ENCODE data around the gene LDB1.

GRCh38 chr10:102120991-102121738 lies 997 bp upstream of the LDB1 start:
- TF ChIP-seq CTCF (IDR thresholded peaks at IDR 0.05; ENCODE audit: low read depth, low read length, missing input control) (no peak), GABPA (IDR thresholded peaks at IDR 0.05 in 1 of 2, conservative IDR thresholded peaks at IDR 0.05 in 1 of 2) (no peak), ZBTB33 (IDR thresholded peaks at IDR 0.05) (no peak), RXRA (IDR thresholded peaks at IDR 0.05) (no peak), ATF3 (IDR thresholded peaks at IDR 0.05) (no peak)

Data from liver (tissue), 3 donors.